Sigmoid colon (tissue), 7 donors: Measurements from ENCODE around the gene USF1. TPM values are rescaled to one million over a fixed set of nuclear protein-coding genes. Genes with fewer than 3 reads are reported as not detected.

ENCODE experiments used
- DNase-seq: peaks from one replicate; pipeline ENCODE4 v3.0.0-alpha.2; 2019
- H3K27ac ChIP-seq, 4 donors: fragments of 200-600 bp; sonication (generic); one replicate each; pipeline ENCODE4 v1.5.1; 2016 to 2019; ENCODE audit warnings: mild to moderate bottlenecking in 1 of 4
- H3K27me3 ChIP-seq, 3 donors: fragments of 200-600 bp; sonication (generic); one replicate each; pipeline ENCODE4 v1.5.1; 2019; ENCODE audit warnings: mild to moderate bottlenecking in 1 of 3
- H3K36me3 ChIP-seq, 4 donors: fragments of 200-600 bp; sonication (generic); one replicate each; pipeline ENCODE4 v1.5.1; 2016 to 2019
- H3K4me1 ChIP-seq, 4 donors: fragments of 200-600 bp; sonication (generic); one replicate each; pipeline ENCODE4 v1.5.1; 2017 to 2019
- H3K4me3 ChIP-seq, 4 donors: fragments of 200-600 bp; sonication (generic); one replicate each; pipeline ENCODE4 v1.5.1; 2017 to 2019; ENCODE audit warnings: mild to moderate bottlenecking in 2 of 4, moderate library complexity in 1 of 4
- H3K9me3 ChIP-seq, 4 donors: fragments of 200-600 bp in 3 of 4; sonication (generic) in 3 of 4; one replicate each; pipeline versions ENCODE4 v1.5.1 to v1.6.1; 2013 to 2019
- CTCF ChIP-seq, 4 experiments: fragments of 450-650 bp in 3 of 4; fragments of 200-600 bp in 1 of 4; IDR thresholded peaks; one replicate each; pipeline ENCODE4 v1.5.1; 2016 to 2019; ENCODE audit warnings: antibody characterized with exemption in 4 of 4, mild to moderate bottlenecking in 3 of 4, moderate library complexity in 2 of 4
- EP300 ChIP-seq, 4 donors: sonication (generic); formaldehyde crosslinking; IDR thresholded peaks; one replicate each; pipeline ENCODE4 v1.6.1; 2017; ENCODE audit warnings: antibody characterized with exemption in 4 of 4
- POLR2A ChIP-seq, 2 donors: fragments of 450-650 bp; IDR thresholded peaks; one replicate each; pipeline ENCODE4 v1.6.1; 2016; ENCODE audit warnings: antibody characterized with exemption in 2 of 2, mild to moderate bottlenecking in 2 of 2, moderate library complexity in 2 of 2
- POLR2AphosphoS5 ChIP-seq, 4 donors: sonication (generic); formaldehyde crosslinking; IDR thresholded peaks; one replicate each; pipeline ENCODE4 v1.6.1; 2017; ENCODE audit warnings: antibody characterized with exemption in 4 of 4
- WGBS, 2 donors: extraction: QIAGEN DNeasy Blood & Tissue Kit; methylation state at CpG; one replicate each; pipeline ENCODE4 v1.1.7; 2013; 5-methylcytosine and 5-hydroxymethylcytosine counted together
- intact Hi-C: fragments of 100-400 bp; cut with DNase I; formaldehyde crosslinking; loops from one replicate; pipeline ENCODE4 v1.15.1; 2023
- polyA plus RNA-seq, 3 donors: library from polyadenylated mRNA; stranded (reverse); fragments of 200-250 nt; gene quantifications; one replicate each; pipeline ENCODE4 v1.2.3, GENCODE V29; 2013
- total RNA-seq, 4 donors: library from RNA; depleted of rRNA; stranded (reverse); fragments of >200 nt; gene quantifications; one replicate each; pipeline ENCODE4 v1.1.0, GENCODE V29; 2016
- donor health status: healthy with polysubstance abuse.
- donor health status: Bipolar disorder and iron deficiency.
- donor health status: healthy.

USF1 gene
- total and polyA plus RNA-seq, 7 donors: 25.8 to 84.6 (median 62.4) TPM

- no peak for TF ChIP-seq EP300 (IDR thresholded peaks at IDR 0.05)
- no peak for TF ChIP-seq POLR2A (IDR thresholded peaks at IDR 0.05)
- TF ChIP-seq POLR2AphosphoS5 (IDR thresholded peaks at IDR 0.05): no peak
- no peak for TF ChIP-seq CTCF (IDR thresholded peaks at IDR 0.05)
- no peak for DNase-seq
- Histone ChIP-seq H3K27me3 (peaks cover 0 to 4% (median 0%) of the 10 kb centered on the region in 3 donors), H3K4me3 (no peak overlapping the region), H3K4me1 (no peaks in the 10 kb centered on the region), H3K9me3 (no peaks in the 10 kb centered on the region), H3K36me3 (no peaks in the 10 kb centered on the region), H3K27ac (no peak overlapping the region)
- WGBS, 2 donors: 77 to 83% methylated on average over 5 of the region's 5 CpGs
- intact Hi-C loops: no loop called here
Observed at GRCh38 chr1:161080441-161081405, 34.9 kb upstream of the USF1 start.

- no peak overlapping the region for H3K27ac ChIP-seq
- no peaks in the 10 kb centered on the region for H3K4me1 ChIP-seq
- TF ChIP-seq POLR2A (IDR thresholded peaks at IDR 0.05) (no peak), EP300 (IDR thresholded peaks at IDR 0.05) (no peak), CTCF (IDR thresholded peaks at IDR 0.05) (no peak), POLR2AphosphoS5 (IDR thresholded peaks at IDR 0.05) (no peak)
- H3K36me3 ChIP-seq: no peaks in the 10 kb centered on the region
- H3K27me3 ChIP-seq: peaks cover 0 to 4% (median 0%) of the 10 kb centered on the region in 3 donors
- no peak for DNase-seq
- WGBS, 2 donors: 78 to 89% methylated on average over 41 of the region's 41 CpGs
- intact Hi-C loops: no loop called here
- H3K9me3 ChIP-seq: no peaks in the 10 kb centered on the region
- no peak overlapping the region for H3K4me3 ChIP-seq
Observed at GRCh38 chr1:161079436-161080110, 33.8 kb upstream of the USF1 start.

- no peaks in the 10 kb centered on the region for H3K9me3 ChIP-seq
- 86% methylated on average over 9 of the region's 9 CpGs for WGBS, 2 donors
- peaks cover 0 to 4% (median 0%) of the 10 kb centered on the region in 3 donors for H3K27me3 ChIP-seq
- no peak overlapping the region for H3K27ac ChIP-seq
- H3K4me1 ChIP-seq: no peaks in the 10 kb centered on the region
- TF ChIP-seq POLR2A (IDR thresholded peaks at IDR 0.05): no peak
- no peak for TF ChIP-seq CTCF (IDR thresholded peaks at IDR 0.05)
- TF ChIP-seq POLR2AphosphoS5 (IDR thresholded peaks at IDR 0.05): no peak
- no peak for TF ChIP-seq EP300 (IDR thresholded peaks at IDR 0.05)
- H3K36me3 ChIP-seq: no peaks in the 10 kb centered on the region
- no peak for DNase-seq
- H3K4me3 ChIP-seq: no peak overlapping the region
- intact Hi-C loops: no loop called here
Observed at GRCh38 chr1:161077426-161077825, 31.6 kb upstream of the USF1 start.

- H3K4me1 ChIP-seq: no peaks in the 10 kb centered on the region
- H3K9me3 ChIP-seq: no peaks in the 10 kb centered on the region
- H3K36me3 ChIP-seq: no peaks in the 10 kb centered on the region
- intact Hi-C loops: no loop called here
- TF ChIP-seq POLR2A (IDR thresholded peaks at IDR 0.05): no peak
- no peak for TF ChIP-seq POLR2AphosphoS5 (IDR thresholded peaks at IDR 0.05)
- no peak for DNase-seq
- no peak overlapping the region for H3K27ac ChIP-seq
- H3K4me3 ChIP-seq: no peak overlapping the region
- H3K27me3 ChIP-seq: peaks cover 0 to 4% (median 0%) of the 10 kb centered on the region in 3 donors
Observed at GRCh38 chr1:161076410-161076809, 30.6 kb upstream of the USF1 start.

- Histone ChIP-seq H3K27ac (no peak overlapping the region), H3K4me3 (no peak overlapping the region)
Observed at GRCh38 chr1:161074676-161075368, 29.0 kb upstream of the USF1 start.

More at GRCh38 chr1:161074676-161075368, 29.0 kb upstream of the USF1 start:
- H3K4me1 ChIP-seq: no peaks in the 10 kb centered on the region
- intact Hi-C loops: no loop called here
- TF ChIP-seq CTCF (IDR thresholded peaks at IDR 0.05) (no peak), EP300 (IDR thresholded peaks at IDR 0.05) (no peak), POLR2A (IDR thresholded peaks at IDR 0.05) (no peak), POLR2AphosphoS5 (IDR thresholded peaks at IDR 0.05) (no peak)
- WGBS, 2 donors: 81 to 88% methylated on average over 12 of the region's 12 CpGs
- no peak for DNase-seq
- no peaks in the 10 kb centered on the region for H3K36me3 ChIP-seq
- no peaks in the 10 kb centered on the region for H3K9me3 ChIP-seq
- peaks cover 0 to 4% (median 0%) of the 10 kb centered on the region in 3 donors for H3K27me3 ChIP-seq
